GM06990 (cell line): ENCODE data around the gene FBN2.
A peak's percentile ranks its signal among the peaks of the same experiment; 100 is the strongest.

ENCODE experiments used
- DNase-seq: peaks from one replicate; pipeline ENCODE4 v3.0.0-alpha.2; 2011; ENCODE audit not compliant: insufficient read length; ENCODE audit errors: extremely low read depth
- H3K27me3 ChIP-seq: replicated peaks from 2 replicates; pipeline ENCODE4 v1.6.0; 2011; ENCODE audit warnings: low read length; ENCODE audit not compliant: control insufficient read depth, insufficient read depth
- H3K36me3 ChIP-seq: 2 replicates; pipeline ENCODE4 v1.5.1; 2011; ENCODE audit warnings: low read length; ENCODE audit not compliant: control insufficient read depth, insufficient read depth
- H3K4me3 ChIP-seq: replicated peaks from 2 replicates; pipeline ENCODE4 v1.5.1; 2011; ENCODE audit warnings: low read depth, mild to moderate bottlenecking, control low read depth, low read length
- TF ChIP-seq, protein P1 (sequence below): IDR thresholded peaks from 2 replicates; pipeline ENCODE4 v1.5.1; 2011; ENCODE audit warnings: low read length, control low read depth, mild to moderate bottlenecking, inconsistent platforms; ENCODE audit not compliant: insufficient read depth, poor library complexity, severe bottlenecking

FBN2 gene

DNA sequence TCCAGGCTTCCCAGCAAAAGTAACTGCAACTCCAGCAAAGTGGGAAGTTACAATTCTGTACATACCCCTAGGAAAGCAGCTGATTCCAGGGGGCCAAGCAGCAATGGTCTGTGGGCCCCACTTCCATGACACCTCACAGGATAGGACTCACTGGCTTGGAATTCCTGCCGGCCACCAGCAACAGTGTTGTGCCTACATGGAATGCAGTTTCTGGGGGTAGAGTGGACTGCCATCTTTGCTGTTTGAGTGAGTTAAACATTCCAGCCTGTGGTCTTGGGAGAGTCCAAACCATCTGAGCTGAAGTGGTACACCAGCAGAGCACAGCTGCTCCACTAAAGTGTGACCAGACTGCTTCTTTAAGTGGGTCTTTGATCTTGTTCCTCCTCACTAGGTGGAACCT, 13.4 kb upstream of the FBN2 start:
- H3K36me3 ChIP-seq: no peaks in the 10 kb centered on the region
- H3K4me3 ChIP-seq: no peak overlapping the region
- no peaks in the 10 kb centered on the region for H3K27me3 ChIP-seq
- no peak for DNase-seq
- TF ChIP-seq, protein P1, sequence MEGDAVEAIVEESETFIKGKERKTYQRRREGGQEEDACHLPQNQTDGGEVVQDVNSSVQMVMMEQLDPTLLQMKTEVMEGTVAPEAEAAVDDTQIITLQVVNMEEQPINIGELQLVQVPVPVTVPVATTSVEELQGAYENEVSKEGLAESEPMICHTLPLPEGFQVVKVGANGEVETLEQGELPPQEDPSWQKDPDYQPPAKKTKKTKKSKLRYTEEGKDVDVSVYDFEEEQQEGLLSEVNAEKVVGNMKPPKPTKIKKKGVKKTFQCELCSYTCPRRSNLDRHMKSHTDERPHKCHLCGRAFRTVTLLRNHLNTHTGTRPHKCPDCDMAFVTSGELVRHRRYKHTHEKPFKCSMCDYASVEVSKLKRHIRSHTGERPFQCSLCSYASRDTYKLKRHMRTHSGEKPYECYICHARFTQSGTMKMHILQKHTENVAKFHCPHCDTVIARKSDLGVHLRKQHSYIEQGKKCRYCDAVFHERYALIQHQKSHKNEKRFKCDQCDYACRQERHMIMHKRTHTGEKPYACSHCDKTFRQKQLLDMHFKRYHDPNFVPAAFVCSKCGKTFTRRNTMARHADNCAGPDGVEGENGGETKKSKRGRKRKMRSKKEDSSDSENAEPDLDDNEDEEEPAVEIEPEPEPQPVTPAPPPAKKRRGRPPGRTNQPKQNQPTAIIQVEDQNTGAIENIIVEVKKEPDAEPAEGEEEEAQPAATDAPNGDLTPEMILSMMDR: no peak

DNA sequence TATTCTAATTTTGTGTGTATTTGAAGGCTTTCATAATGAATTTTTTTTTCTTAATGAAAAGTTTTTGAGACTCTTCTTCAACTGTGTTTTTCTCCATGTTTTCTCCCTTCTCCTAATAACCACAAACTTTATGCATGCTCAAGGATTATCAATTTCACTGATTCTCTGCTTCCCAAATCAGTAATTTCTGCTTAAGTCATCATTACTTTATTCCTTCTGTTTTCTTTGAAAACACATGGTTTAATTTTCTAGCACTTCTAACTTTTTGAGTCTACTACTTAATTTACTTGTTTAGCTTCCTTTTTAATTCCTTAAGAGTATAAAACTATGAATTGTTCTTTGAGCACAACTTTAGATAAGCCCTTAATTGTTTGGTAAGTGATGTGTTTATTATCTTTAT, 11.5 kb upstream of the FBN2 start:
- no peaks in the 10 kb centered on the region for H3K27me3 ChIP-seq
- H3K4me3 ChIP-seq: no peak overlapping the region
- no peak for DNase-seq
- H3K36me3 ChIP-seq: no peaks in the 10 kb centered on the region
- TF ChIP-seq, protein P1: no peak

DNA sequence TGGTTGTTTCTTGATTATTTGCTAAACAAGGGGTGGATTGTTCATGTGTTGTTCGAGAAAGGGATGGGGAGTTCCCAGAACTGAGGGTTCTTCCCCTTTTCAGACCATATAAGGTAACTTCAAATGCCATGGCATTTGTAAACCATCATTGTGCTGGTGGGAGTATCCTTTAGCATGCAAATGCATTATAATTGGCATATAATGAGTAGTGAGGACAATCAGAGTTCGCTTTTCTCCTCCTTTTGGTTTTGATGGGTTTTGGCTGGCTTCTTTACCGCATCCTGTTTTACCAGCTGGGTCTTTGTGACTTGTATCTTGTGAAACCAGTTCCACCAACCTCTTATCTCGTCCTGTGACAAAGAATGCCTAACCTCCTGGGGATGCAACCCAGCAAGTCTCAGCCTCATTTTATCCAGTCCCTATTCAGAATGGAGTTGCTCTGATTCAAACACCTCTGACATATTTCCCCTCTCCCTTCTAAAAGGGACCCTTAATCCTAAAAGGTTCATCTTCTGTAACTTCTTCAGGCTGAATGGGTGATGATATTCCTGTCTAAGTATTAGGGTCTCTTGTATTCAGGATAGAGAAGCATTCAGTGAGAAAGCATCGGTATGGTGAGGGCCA, 8.7 kb upstream of the FBN2 start:
- no peak overlapping the region for H3K4me3 ChIP-seq
- no peaks in the 10 kb centered on the region for H3K36me3 ChIP-seq
- TF ChIP-seq, protein P1: no peak
- no peaks in the 10 kb centered on the region for H3K27me3 ChIP-seq
- DNase-seq: no peak

DNA sequence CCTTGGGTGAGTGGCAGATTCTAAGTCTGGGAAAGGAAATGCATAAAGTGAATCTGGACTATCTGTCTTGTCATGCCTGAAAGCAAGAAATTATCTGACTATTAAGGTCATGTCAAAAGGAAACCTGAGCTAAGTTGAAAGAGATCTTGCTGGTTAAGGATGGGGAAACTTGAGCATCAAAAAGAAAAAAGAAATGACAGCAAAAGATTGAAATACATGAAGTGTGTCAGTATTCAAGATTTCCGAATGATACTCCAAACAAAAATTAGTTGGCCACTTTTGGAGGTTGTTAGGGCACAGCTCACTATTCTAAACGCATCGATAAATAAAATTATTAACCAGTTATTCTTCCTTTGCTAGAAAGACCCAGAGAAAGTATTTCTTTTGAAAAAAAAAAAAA, 3.3 kb upstream of the FBN2 start:
- Histone ChIP-seq H3K27me3 (no peaks in the 10 kb centered on the region), H3K36me3 (no peaks in the 10 kb centered on the region), H3K4me3 (no peak overlapping the region)
- DNase-seq: no peak
- TF ChIP-seq, protein P1: no peak

DNA sequence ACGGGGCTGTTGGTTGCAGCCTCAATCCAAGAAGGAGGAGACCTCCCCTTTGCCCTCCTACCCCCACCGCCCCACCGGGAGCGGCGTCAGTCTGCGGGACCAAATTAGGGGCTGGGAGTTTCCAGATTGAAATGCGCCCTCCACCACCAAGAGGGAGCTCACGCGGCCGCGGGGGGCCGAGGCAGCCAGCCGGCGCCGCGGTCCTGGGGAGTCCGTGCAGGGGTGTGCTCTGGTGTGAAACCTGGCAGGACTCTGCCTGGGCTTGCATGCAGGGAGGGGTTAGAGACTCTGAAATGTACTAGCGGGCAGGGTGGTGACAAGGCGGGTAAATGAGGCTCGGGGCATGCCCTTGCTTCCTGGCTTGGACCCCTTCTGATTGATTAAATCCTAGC, 989 bp upstream of the FBN2 start:
- no peaks in the 10 kb centered on the region for H3K36me3 ChIP-seq
- H3K4me3 ChIP-seq: peak overlapping the region; percentile 58
- DNase-seq: peak; percentile 20
- TF ChIP-seq, protein P1: no peak
- H3K27me3 ChIP-seq: no peaks in the 10 kb centered on the region
